Choroid plexus epithelial cell (primary cell): ENCODE data around the gene CNPPD1.
A peak's percentile ranks its signal among the peaks of the same experiment; 100 is the strongest.

ENCODE experiments used
- DNase-seq: peaks from one replicate; pipeline ENCODE4 v3.0.0-alpha.2; 2010; ENCODE audit warnings: low read depth
- H3K4me3 ChIP-seq: 2 replicates; pipeline ENCODE4 v1.5.1; 2011; ENCODE audit warnings: low read depth, mild to moderate bottlenecking, control low read depth, low read length, moderate library complexity
- CTCF ChIP-seq: conservative IDR thresholded peaks from 2 replicates; pipeline ENCODE4 v1.5.1; 2011; ENCODE audit warnings: low read depth, mild to moderate bottlenecking, control low read depth, inconsistent platforms, low read length, moderate library complexity

Gene CNPPD1

GRCh38 chr2:219124381-219125110, 52.2 kb downstream of the CNPPD1 start:
- H3K4me3 ChIP-seq = no peak overlapping the region
- no peak for TF ChIP-seq CTCF
- DNase-seq = peak; percentile 49

DNA sequence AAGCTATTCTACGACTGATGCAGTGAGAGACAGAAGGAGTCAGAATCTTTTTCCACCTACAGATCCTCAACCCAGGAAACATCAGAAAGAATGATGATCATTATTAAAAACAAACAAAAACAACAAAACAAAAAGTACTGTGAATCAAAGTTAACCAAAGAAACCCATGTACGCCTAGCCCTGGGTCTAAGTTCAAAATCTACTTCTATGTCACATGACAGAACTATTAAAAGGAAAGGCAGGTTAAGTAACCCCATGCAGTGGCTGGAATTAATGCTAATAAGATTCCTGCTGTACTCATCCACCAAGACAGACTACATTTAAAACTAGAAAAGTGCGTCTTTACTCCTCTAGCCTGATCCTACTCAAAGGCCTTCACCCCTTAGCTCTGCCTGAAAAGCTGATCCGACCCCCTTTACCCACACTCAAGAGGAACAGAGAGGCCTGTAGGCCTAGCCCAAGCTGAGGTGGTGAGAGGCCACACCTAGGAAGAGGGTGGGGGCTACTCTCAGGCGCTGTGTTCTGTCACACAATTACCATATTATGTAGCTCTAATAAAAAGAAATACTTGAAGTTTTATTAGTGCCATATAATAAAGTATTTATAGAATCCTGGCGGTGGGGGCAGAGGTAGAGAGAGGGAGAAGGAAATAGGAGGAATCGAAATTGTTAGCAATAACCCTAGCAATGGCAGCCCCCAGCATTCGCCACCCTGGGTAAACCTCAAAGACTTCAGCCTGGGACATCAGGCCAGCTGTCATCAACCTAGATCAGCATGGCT, 53.2 kb downstream of the CNPPD1 start:
- TF ChIP-seq CTCF = no peak
- no peak for DNase-seq
- no peak overlapping the region for H3K4me3 ChIP-seq

- no peak for TF ChIP-seq CTCF
- no peak for DNase-seq
- no peak overlapping the region for H3K4me3 ChIP-seq
These were observed 54.3 kb downstream of the CNPPD1 start for GRCh38 chr2:219122202-219122980.
